PC-9 (cell line): Measurements from ENCODE around the gene SYAP1.

ENCODE experiments used
- CTCF ChIP-seq: fragments of 200-600 bp; sonication (generic); conservative IDR thresholded peaks from 2 replicates; pipeline ENCODE4 v1.6.1; 2017; ENCODE audit warnings: mixed run types, antibody characterized with exemption, mild to moderate bottlenecking, moderate library complexity
- EZH2 ChIP-seq: fragments of 200-600 bp; sonication (generic); IDR thresholded peaks from 2 replicates; pipeline ENCODE4 v1.8.0; 2017; ENCODE audit warnings: antibody characterized with exemption, low read depth

GRCh38 chrX:16730450-16730849, 11.0 kb downstream of the SYAP1 start:
- TF ChIP-seq CTCF (no peak), EZH2 (no peak)
